Muscle of leg (tissue), 11 donors: ENCODE measurements around the gene NDUFAF3. TPM values are rescaled to one million over a fixed set of nuclear protein-coding genes. Genes with fewer than 3 reads are reported as not detected.
A peak's percentile ranks its signal among the peaks of the same experiment; 100 is the strongest.

Experiments used
- DNase-seq: peaks from one replicate; pipeline ENCODE4 v3.0.0; 2013
- H3K27ac ChIP-seq: one replicate; pipeline ENCODE4 v1.5.1; 2013; ENCODE audit warnings: mild to moderate bottlenecking, low read length, control low read depth
- H3K27me3 ChIP-seq: one replicate; pipeline ENCODE4 v1.6.1; 2013; ENCODE audit warnings: low read length; ENCODE audit not compliant: control insufficient read depth, insufficient read depth
- H3K36me3 ChIP-seq: one replicate; pipeline ENCODE4 v1.6.1; 2013; ENCODE audit warnings: low read length; ENCODE audit not compliant: control insufficient read depth, insufficient read depth
- H3K4me1 ChIP-seq: one replicate; pipeline ENCODE4 v1.6.1; 2013; ENCODE audit warnings: low read length; ENCODE audit not compliant: control insufficient read depth, insufficient read depth
- H3K4me3 ChIP-seq: one replicate; pipeline ENCODE4 v1.5.1; 2013; ENCODE audit warnings: low read length, control low read depth
- H3K9me3 ChIP-seq: replicated peaks from 2 replicates; pipeline ENCODE4 v1.6.1; 2013; ENCODE audit warnings: low read depth, low read length; ENCODE audit not compliant: control insufficient read depth
- WGBS: methylation state at CpG from one replicate; pipeline ENCODE4 v1.1.5; 2013; ENCODE audit warnings: missing lambda C conversion rate; ENCODE audit not compliant: insufficient coverage; 5-methylcytosine and 5-hydroxymethylcytosine counted together
- polyA plus RNA-seq, 8 donors: library from polyadenylated mRNA; unstranded; fragments of 120-200 nt; gene quantifications; one replicate each; pipeline versions ENCODE4 v1.2.1 to v1.2.3, GENCODE V29; 2013; ENCODE audit warnings: inconsistent platforms in 1 of 8, low replicate concordance in 1 of 8; ENCODE audit not compliant: insufficient read length in 8 of 8, insufficient read depth in 1 of 8
- total RNA-seq: library from RNA; stranded (reverse); fragments of 120-200 nt; gene quantifications from one replicate; pipeline ENCODE4 v1.2.4, GENCODE V29; 2013

Gene NDUFAF3
- total and polyA plus RNA-seq, 9 donors, result 46.8 to 64.1 (median 51.4) TPM

DNA sequence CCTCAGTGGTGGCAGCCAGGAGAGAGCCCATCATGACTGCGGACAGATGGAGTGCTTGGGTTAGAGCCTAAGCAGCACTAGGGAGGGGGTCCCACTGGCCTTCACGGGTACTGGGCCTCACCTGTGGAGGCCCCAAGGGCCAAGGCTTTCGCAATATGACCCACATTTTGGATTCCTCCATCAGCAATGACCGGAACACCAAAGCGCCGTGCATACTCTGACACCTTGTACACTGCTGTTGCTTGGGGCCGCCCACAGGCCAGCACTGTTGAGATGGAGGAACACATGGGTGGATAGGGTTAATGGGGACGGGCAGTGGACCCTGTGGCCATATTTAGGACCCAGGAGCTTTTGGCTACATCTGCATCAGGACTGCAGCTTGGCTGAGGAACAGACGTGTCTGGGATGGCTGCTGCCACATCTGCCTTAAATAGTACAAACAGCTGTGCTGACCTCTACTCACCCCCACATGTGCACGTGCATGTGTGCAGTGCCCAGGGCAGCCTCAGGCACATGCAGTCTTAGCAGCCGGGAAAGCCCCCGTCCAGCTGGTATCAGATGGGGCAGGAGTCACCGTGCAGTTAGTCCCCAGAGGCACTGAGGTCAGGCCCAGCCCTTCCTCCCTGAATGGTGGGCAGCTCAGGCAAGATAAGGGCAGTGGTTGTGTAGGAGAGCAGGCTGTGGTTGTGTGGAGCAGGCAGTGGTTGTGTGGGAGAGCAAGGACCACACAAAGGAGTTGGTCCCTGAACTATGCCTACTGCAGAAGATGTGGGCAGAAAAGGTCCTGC, 3.3 kb downstream of the NDUFAF3 start:
- DNase-seq, result peak; percentile 12
- H3K9me3 ChIP-seq, result no peaks in the 10 kb centered on the region
- H3K27me3 ChIP-seq, result no peaks in the 10 kb centered on the region
- 63% methylated on average over 12 of the region's 13 CpGs for WGBS
- H3K36me3 ChIP-seq, result peaks cover 60% of the 10 kb centered on the region
- no peak overlapping the region for H3K4me3 ChIP-seq
- H3K27ac ChIP-seq, result no peak overlapping the region
- H3K4me1 ChIP-seq, result peaks cover 43% of the 10 kb centered on the region

DNA sequence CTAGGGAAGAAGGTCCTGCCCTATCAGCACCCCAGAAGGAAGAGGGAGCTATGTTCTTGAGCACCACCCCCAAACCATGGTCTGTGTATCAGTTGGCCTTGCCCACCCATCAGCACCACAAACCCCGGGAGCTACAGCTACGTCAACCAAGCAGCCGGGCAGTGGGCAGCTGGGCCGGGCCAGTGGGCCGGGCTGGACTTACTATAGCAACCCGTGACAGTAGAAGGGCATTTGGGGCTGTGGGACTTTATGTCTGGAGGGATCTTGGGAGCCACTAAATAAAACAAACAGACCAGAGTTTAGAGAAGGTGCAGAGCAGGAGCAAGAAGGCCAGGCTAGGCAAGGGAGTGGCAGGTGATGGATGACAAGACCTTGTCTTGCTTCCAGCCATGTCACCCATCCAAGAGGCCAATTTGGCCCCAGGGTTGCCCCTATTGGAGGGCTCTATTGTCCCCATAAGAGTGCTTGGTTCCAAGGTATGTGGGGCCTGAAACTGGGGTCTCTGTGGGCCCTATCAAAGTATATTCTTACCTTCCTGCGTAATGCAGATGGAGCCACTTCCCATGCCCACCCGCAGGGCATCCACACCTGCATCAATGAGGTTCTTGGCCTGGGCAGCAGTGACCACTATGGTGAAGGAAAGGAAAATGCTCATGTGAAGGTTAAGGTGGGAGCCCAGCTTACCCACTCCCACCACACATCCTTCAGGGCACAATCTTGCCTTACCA, 4.0 kb downstream of the NDUFAF3 start:
- Histone ChIP-seq H3K27me3 (no peaks in the 10 kb centered on the region), H3K27ac (no peak overlapping the region), H3K36me3 (peaks cover 67% of the 10 kb centered on the region), H3K9me3 (no peaks in the 10 kb centered on the region), H3K4me1 (peaks cover 35% of the 10 kb centered on the region), H3K4me3 (no peak overlapping the region)
- WGBS, result no CpG with 5 or more reads among the region's 8 CpGs
- DNase-seq, result no peak

DNA sequence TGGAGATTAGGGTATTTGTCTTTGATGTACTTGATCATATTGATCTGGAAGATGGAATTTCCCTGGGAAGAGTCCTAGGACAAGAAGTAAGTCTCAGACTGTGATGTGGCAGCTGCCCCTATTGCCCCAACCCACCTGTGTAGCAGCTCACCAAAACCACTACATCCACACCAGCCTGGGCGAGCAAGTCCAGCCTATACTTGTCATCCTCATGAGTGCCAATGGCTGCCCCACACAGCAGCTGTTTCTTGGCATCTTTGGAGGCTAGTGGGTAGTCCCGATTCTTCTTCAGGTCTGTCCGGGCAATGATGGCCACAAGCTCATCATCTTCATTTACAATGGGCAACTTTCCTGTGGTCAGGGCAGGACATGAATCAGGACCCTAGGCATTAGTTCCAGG, 4.6 kb downstream of the NDUFAF3 start:
- Histone ChIP-seq H3K27ac (no peak overlapping the region), H3K36me3 (peaks cover 73% of the 10 kb centered on the region), H3K4me3 (no peak overlapping the region), H3K9me3 (no peaks in the 10 kb centered on the region), H3K27me3 (no peaks in the 10 kb centered on the region), H3K4me1 (peaks cover 35% of the 10 kb centered on the region)
- no CpG with 5 or more reads among the region's 3 CpGs for WGBS
- DNase-seq, result no peak

DNA sequence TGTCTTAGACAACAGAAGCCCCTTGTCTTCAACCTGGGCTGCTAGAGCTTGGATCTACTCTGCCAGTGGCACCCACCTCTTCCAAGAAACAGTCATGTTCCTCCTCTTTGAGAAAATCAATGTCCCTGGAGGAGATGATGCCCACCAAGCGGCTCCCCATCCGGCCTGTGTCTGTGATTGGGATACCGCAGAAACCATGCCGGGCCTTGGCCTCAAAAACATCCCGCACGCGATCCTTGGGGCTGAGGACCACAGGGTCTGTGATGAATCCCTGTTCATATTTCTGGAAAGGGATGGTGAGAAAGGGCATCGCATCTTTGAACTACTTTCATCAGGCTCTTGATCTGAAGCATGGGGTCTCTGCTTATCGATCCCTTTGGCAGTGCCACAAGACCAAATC, 5.7 kb downstream of the NDUFAF3 start:
- no peak overlapping the region for H3K27ac ChIP-seq
- H3K4me1 ChIP-seq, result peaks cover 32% of the 10 kb centered on the region
- peaks cover 84% of the 10 kb centered on the region for H3K36me3 ChIP-seq
- H3K4me3 ChIP-seq, result no peak overlapping the region
- DNase-seq, result peak; percentile 16
- no peaks in the 10 kb centered on the region for H3K27me3 ChIP-seq
- WGBS, result 97% methylated on average over 4 of the region's 9 CpGs
- no peaks in the 10 kb centered on the region for H3K9me3 ChIP-seq

DNA sequence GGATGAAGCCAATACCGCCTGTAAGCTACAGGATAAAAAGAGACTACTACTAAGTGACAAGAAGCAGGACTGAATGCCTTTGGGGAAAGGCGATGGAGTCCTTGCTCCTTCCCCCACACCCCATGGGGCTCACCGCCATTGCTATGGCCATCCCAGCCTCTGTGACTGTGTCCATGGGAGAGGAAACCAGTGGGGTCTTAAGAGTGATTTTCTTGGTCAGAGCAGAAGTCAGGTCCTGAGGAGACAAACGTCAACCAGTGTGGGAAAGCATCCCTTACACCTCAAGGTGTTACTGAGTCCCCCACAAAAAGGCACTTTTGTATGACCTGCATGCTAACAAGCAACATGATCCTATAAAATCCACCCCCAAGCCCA, 6.4 kb downstream of the NDUFAF3 start:
- 25% methylated on average over 1 of the region's 4 CpGs for WGBS
- no peaks in the 10 kb centered on the region for H3K27me3 ChIP-seq
- peak overlapping the region; percentile 99 for H3K4me3 ChIP-seq
- peaks cover 25% of the 10 kb centered on the region for H3K4me1 ChIP-seq
- H3K9me3 ChIP-seq, result no peaks in the 10 kb centered on the region
- H3K36me3 ChIP-seq, result peaks cover 85% of the 10 kb centered on the region
- DNase-seq, result peak; percentile 14
- H3K27ac ChIP-seq, result peak overlapping the region; percentile 96

DNA sequence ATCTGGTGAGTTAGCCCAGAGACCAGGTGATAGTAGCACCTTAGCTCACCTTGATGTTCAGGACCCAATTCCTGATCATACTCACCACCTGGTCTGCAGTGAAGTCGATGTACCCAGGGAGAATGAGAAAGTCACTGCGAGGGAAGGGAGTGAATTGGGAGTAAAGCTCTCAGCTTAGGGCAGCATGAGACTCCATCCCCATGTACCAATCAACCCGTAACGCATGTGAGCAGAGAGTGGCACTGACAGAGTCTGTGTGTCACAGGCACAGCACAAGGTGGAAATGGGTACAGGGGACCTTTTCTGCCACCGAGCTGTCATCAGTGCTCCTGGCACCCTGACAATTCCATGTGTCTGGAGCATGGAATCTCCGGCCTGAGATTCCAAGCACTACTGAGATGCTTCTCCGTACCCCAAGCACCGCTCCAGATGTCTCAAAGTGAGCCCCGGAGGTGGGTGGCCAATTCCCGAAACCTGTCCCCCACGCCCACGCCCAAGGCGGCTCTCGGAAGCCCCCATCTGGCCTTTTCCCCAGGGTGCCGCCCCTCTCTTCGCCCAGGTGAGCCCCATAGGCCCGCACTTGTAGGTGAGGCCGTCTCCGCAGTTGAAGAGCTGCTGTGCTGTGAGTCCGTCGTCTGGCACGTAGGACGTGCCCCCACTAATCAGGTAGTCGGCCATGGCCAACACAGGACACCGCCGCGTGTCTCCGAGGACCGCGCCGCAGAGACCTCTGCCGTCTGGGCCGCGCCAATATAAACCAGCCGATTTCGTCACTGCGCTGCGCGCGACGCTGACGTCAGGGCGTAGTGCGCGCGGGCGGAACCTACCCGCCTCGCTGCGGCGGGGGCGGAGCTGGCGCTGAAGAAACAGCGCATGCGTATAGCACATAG, 7.0 kb downstream of the NDUFAF3 start, which contains the start of gene IMPDH2:
IMPDH2 (minus strand) TSS at position 726 of the 890 bp plus-strand sequence; CDS start at position 678, 48 bp downstream.
- 0% methylated on average over 51 of the region's 55 CpGs for WGBS
- no peaks in the 10 kb centered on the region for H3K27me3 ChIP-seq
- H3K4me1 ChIP-seq, result peaks cover 24% of the 10 kb centered on the region
- H3K27ac ChIP-seq, result peak within 1 kb of the TSS; percentile 96
- H3K4me3 ChIP-seq, result peak within 1 kb of the TSS; percentile 99
- no peaks in the 10 kb centered on the region for H3K9me3 ChIP-seq
- peaks cover 79% of the 10 kb centered on the region for H3K36me3 ChIP-seq
- peak; percentile 97 for DNase-seq

DNA sequence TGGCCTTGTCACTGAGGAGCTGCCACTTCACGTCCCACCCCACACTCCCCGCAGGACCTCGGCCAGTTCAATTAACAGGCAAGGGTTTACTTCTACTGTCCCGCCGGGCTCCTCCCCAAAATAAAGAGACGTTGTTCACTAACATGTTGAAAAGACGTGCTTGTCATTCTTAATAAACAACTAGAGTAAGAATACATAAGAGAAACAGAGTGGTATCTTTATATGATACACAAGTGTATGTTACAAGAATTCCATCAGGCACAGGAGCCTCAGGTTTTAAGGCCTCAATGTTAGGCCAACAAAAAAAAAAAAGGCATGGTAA, 7.6 kb downstream of the NDUFAF3 start:
- no peak for DNase-seq

DNA sequence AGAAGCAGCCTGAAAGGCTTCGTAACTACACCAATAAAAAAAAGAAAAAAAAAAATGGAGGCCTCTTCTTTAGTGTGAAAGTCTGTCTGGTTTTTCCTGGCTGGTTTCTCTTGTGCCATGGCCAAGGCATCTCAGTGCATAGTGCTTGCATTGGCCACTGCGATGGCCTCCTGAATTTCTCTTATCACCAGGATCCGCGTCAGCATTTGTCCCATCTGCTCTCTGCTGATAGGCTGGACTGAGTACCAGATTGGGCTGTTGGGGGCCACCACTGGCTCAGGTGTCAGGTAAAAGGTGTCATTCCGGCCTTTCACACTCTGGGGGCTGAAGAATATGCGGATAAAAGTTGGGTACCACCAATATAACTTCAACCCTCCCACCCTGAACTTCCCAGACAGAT, 8.4 kb downstream of the NDUFAF3 start:
- 79% methylated on average over 2 of the region's 6 CpGs for WGBS
- peaks cover 23% of the 10 kb centered on the region for H3K4me1 ChIP-seq

More for the DNA sequence above, 7.6 kb downstream of the NDUFAF3 start:
- H3K27ac ChIP-seq, result peak overlapping the region; percentile 87
- peaks cover 24% of the 10 kb centered on the region for H3K4me1 ChIP-seq
- no CpG with 5 or more reads among the region's 7 CpGs for WGBS
- no peaks in the 10 kb centered on the region for H3K9me3 ChIP-seq
- H3K4me3 ChIP-seq, result peak overlapping the region; percentile 99
- no peaks in the 10 kb centered on the region for H3K27me3 ChIP-seq
- peaks cover 79% of the 10 kb centered on the region for H3K36me3 ChIP-seq

DNA sequence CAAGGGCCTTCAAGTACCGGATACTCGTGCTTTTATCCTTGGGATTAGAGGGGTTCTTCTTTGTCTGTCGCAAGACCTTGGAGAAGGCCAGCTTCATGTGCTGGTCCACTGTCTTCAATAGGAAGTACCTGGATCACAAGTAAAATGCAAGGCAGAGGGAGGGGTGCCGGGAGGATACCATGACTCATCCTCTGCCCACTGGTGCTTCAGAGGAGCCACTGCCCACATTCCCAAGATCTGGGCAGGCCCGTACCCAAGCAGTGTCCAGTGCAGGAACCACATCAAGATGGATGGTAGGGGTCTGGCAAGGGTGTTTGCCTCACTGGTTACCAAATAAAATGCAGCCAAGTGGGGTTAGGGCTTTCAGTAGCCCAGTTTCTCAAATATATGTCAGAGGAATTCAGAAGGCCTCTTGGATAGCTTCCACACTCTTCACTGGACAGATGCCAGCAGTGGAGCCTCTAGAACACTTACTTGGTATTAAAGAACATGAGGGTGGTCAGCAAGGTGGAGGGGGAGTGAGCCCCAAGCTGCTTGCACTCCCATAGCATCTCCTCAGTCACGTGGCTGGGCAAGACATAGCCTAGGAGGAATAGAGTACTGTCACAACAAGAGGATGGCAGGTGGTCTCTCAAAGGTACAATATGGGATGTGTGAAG, 10.9 kb downstream of the NDUFAF3 start:
- H3K27me3 ChIP-seq, result no peaks in the 10 kb centered on the region
- peak; percentile 12 for DNase-seq
- peaks cover 13% of the 10 kb centered on the region for H3K4me1 ChIP-seq
- H3K36me3 ChIP-seq, result peaks cover 64% of the 10 kb centered on the region
- H3K4me3 ChIP-seq, result no peak overlapping the region
- WGBS, result no CpG with 5 or more reads among the region's 6 CpGs
- H3K27ac ChIP-seq, result no peak overlapping the region
- no peaks in the 10 kb centered on the region for H3K9me3 ChIP-seq

More for the DNA sequence above, 8.4 kb downstream of the NDUFAF3 start:
- H3K9me3 ChIP-seq, result no peaks in the 10 kb centered on the region
- H3K36me3 ChIP-seq, result peaks cover 79% of the 10 kb centered on the region
- no peaks in the 10 kb centered on the region for H3K27me3 ChIP-seq
- DNase-seq, result peak; percentile 17
- H3K27ac ChIP-seq, result no peak overlapping the region
- H3K4me3 ChIP-seq, result no peak overlapping the region
